ENCODE data around the gene DGKQ. TPM values are rescaled to one million over a fixed set of nuclear protein-coding genes. Genes with fewer than 3 reads are reported as not detected.

The DGKQ gene
- total RNA-seq, 1 donor from 2014 or later, result 26.2 TPM

DNA sequence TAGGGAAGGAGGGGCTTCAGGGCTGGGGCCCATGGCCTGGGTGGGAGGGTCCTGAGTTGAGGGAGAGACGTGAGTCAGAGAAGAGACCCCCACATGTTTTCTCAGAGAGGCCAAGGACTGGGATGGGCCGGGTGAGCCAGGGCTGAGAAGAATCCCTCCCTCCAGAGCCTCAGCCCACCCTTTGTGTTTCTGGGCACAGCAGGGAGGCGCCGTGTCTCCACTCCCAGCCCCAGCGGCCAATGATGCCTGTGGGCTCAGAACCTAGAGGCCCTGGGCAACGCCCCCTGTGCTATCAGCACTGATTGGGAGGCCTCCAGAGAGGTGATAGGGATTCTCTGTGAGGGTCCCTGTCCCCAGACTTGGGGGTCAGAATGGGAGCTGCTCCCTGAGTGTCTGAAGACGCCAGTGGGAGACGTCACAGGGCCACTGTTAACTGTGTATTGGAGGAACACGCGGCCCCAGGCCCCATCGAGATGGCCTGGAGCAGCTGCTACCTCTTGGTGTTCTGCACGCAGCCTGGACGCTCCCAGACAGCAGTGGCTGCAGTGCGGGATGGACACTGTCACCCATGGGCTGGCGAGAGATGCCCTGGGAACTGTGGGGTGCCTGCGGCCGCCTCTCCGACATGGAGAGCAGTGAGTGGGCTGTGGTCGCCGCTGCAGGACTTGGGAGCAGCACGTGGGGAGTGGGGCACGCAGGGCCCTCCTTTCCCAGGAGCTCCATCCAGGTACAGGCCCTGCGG is 46.5 kb upstream of the DGKQ start:
- Mint-ChIP-seq H3K4me1 (ENCODE audit: low read depth, unreplicated experiment) (no peaks in the 10 kb centered on the region), H3K27ac (ENCODE audit: unreplicated experiment) (no peak overlapping the region), H3K27me3 (ENCODE audit: unreplicated experiment) (no peaks in the 10 kb centered on the region), H3K36me3 (ENCODE audit: unreplicated experiment) (no peaks in the 10 kb centered on the region), H3K9me3 (ENCODE audit: unreplicated experiment) (no peaks in the 10 kb centered on the region), H3K4me3 (ENCODE audit: unreplicated experiment) (no peak overlapping the region)
- no peak for TF ChIP-seq CTCF (IDR thresholded peaks at IDR 0.05; ENCODE audit: partially characterized antibody, unreplicated experiment)
- DNase-seq, result no peak

DNA sequence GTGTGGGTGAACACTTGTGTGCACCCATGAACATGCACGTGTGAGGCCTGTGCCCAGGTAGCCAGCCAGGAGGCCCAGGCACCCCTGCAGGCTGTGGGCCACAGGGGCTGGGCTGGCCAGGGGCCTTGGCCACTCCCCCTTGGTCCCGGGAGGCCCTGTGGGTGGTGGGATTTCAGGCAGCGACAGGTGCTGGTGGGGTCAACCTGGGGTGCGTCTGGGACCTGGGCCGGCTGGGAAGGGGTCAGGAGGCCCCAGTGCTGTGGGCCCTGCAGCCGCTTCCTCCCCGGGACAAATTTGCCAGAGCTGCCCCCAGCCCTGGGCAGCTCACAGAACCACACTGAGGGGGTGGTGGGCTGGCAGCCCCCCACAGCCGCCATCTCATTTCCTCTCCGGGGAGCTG is 46.0 kb upstream of the DGKQ start:
- Mint-ChIP-seq H3K36me3 (ENCODE audit: unreplicated experiment) (no peaks in the 10 kb centered on the region), H3K9me3 (ENCODE audit: unreplicated experiment) (no peaks in the 10 kb centered on the region), H3K4me3 (ENCODE audit: unreplicated experiment) (no peak overlapping the region), H3K4me1 (ENCODE audit: low read depth, unreplicated experiment) (no peaks in the 10 kb centered on the region), H3K27me3 (ENCODE audit: unreplicated experiment) (no peaks in the 10 kb centered on the region), H3K27ac (ENCODE audit: unreplicated experiment) (no peak overlapping the region)
- no peak for DNase-seq
- no peak for TF ChIP-seq CTCF (IDR thresholded peaks at IDR 0.05; ENCODE audit: partially characterized antibody, unreplicated experiment)

- no peak for TF ChIP-seq CTCF (IDR thresholded peaks at IDR 0.05; ENCODE audit: partially characterized antibody, unreplicated experiment)
- no peak for DNase-seq
- no peak overlapping the region for H3K27ac Mint-ChIP-seq (ENCODE audit: unreplicated experiment)
- no peaks in the 10 kb centered on the region for H3K36me3 Mint-ChIP-seq (ENCODE audit: unreplicated experiment)
- no peaks in the 10 kb centered on the region for H3K4me1 Mint-ChIP-seq (ENCODE audit: low read depth, unreplicated experiment)
- no peak overlapping the region for H3K4me3 Mint-ChIP-seq (ENCODE audit: unreplicated experiment)
- H3K27me3 Mint-ChIP-seq (ENCODE audit: unreplicated experiment), result peaks cover 4% of the 10 kb centered on the region
- no peaks in the 10 kb centered on the region for H3K9me3 Mint-ChIP-seq (ENCODE audit: unreplicated experiment)
These were observed 45.0 kb upstream of the DGKQ start for GRCh38 chr4:1018147-1019020.

GRCh38 chr4:1017706-1018105 is 44.3 kb upstream of the DGKQ start:
- no peak for DNase-seq
- no peaks in the 10 kb centered on the region for H3K36me3 Mint-ChIP-seq (ENCODE audit: unreplicated experiment)
- peaks cover 4% of the 10 kb centered on the region for H3K27me3 Mint-ChIP-seq (ENCODE audit: unreplicated experiment)
- H3K4me1 Mint-ChIP-seq (ENCODE audit: low read depth, unreplicated experiment), result no peaks in the 10 kb centered on the region
- no peak for TF ChIP-seq CTCF (IDR thresholded peaks at IDR 0.05; ENCODE audit: partially characterized antibody, unreplicated experiment)
- H3K4me3 Mint-ChIP-seq (ENCODE audit: unreplicated experiment), result no peak overlapping the region
- no peak overlapping the region for H3K27ac Mint-ChIP-seq (ENCODE audit: unreplicated experiment)
- no peaks in the 10 kb centered on the region for H3K9me3 Mint-ChIP-seq (ENCODE audit: unreplicated experiment)

GRCh38 chr4:1017211-1017610 is 43.8 kb upstream of the DGKQ start:
- Mint-ChIP-seq H3K4me1 (ENCODE audit: low read depth, unreplicated experiment) (no peaks in the 10 kb centered on the region), H3K27me3 (ENCODE audit: unreplicated experiment) (peaks cover 4% of the 10 kb centered on the region), H3K36me3 (ENCODE audit: unreplicated experiment) (no peaks in the 10 kb centered on the region), H3K27ac (ENCODE audit: unreplicated experiment) (no peak overlapping the region), H3K4me3 (ENCODE audit: unreplicated experiment) (no peak overlapping the region), H3K9me3 (ENCODE audit: unreplicated experiment) (no peaks in the 10 kb centered on the region)
- TF ChIP-seq CTCF (IDR thresholded peaks at IDR 0.05; ENCODE audit: partially characterized antibody, unreplicated experiment), result no peak
- no peak for DNase-seq

Data from glutamatergic neuron (in vitro differentiated cells).